Omental fat pad (tissue), 4 donors: ENCODE measurements around the gene IQCC. TPM values are rescaled to one million over a fixed set of nuclear protein-coding genes. Genes with fewer than 3 reads are reported as not detected.

ENCODE experiments used
- ATAC-seq: fragments of 150-250 bp; one replicate; pipeline ENCODE4 v1.9.1; 2016; ENCODE audit warnings: mild to moderate bottlenecking, moderate library complexity; ENCODE audit not compliant: low FRiP score
- DNase-seq: peaks from one replicate; pipeline ENCODE4 v3.0.0-alpha.2; 2019; ENCODE audit warnings: low spot score
- CTCF ChIP-seq, 3 donors: fragments of 450-650 bp; IDR thresholded peaks; one replicate each; pipeline ENCODE4 v1.5.1; 2016 to 2017; ENCODE audit warnings: antibody characterized with exemption in 3 of 3, mild to moderate bottlenecking in 3 of 3, moderate library complexity in 2 of 3
- total RNA-seq, 4 donors: library from RNA; depleted of rRNA; stranded (reverse); fragments of >200 nt; gene quantifications; one replicate each; pipeline ENCODE4 v1.1.0, GENCODE V29; 2016

Gene IQCC
- total RNA-seq, 4 donors from 2014 or later = 0.60 to 1.9 (median 1.2) TPM

GRCh38 chr1:32179193-32179442 is 26.4 kb upstream of the IQCC start:
- peak; percentile 1 for ATAC-seq
- no peak for TF ChIP-seq CTCF (IDR thresholded peaks at IDR 0.05)
- no peak for DNase-seq

GRCh38 chr1:32179443-32180185 is 25.9 kb upstream of the IQCC start, which contains the start of gene TXLNA:
Gene TXLNA (plus strand): TSS chr1:32179675. CDS start chr1:32180346, 671 bp downstream.
- ATAC-seq = peak; percentile 91
- TF ChIP-seq CTCF (IDR thresholded peaks at IDR 0.05) = no peak
- DNase-seq = peak; percentile 81

DNA sequence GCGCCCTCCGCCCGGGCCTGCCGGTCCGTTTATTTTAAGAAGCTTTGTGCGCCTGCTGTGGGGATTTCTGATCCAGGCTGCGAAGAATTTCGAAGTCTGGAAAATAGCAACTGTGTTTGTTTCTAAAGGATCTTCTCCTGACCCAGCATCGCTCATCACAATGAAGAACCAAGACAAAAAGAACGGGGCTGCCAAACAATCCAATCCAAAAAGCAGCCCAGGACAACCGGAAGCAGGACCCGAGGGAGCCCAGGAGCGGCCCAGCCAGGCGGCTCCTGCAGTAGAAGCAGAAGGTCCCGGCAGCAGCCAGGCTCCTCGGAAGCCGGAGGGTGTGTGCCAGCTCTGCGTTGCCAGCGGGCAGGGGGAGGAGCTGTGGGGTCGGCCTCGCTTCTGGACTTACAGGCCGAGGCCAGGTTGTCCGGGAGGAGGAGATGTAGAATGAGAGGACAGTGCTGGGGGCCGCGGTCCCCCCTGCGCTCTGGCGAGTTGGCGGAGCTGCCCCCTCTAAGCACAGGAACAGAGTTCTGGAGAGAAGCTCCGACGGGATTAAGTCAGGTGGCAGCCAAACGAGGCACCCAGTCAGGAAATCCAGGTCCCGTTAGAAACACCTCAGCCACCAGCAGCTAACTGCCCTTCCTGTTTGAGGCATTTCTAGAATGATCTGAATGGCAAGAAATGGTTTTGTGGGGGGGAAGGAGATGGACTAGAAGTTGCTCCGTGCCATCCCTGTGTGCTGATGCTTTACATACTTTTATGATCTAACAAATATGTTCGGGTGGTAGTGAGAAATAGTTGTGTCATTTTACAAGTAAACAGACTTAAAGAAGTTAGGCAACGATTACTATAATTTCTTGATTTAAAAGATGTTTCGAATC is 25.0 kb upstream of the IQCC start:
- no peak for DNase-seq
- ATAC-seq = peak; percentile 63
- no peak for TF ChIP-seq CTCF (IDR thresholded peaks at IDR 0.05)

DNA sequence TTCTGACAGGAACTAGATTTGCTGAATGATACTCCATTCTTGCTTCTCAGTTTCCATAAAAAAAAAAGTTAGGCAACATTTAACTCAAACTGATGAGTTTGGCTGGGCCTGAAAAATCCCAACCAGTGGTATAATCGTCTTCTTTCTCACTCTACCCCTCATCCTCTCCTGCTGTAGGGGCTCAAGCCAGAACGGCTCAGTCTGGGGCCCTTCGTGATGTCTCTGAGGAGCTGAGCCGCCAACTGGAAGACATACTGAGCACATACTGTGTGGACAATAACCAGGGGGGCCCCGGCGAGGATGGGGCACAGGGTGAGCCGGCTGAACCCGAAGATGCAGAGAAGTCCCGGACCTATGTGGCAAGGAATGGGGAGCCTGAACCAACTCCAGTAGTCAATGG is 24.4 kb upstream of the IQCC start:
- no peak for TF ChIP-seq CTCF (IDR thresholded peaks at IDR 0.05)
- DNase-seq (no peak), ATAC-seq (no peak)

DNA sequence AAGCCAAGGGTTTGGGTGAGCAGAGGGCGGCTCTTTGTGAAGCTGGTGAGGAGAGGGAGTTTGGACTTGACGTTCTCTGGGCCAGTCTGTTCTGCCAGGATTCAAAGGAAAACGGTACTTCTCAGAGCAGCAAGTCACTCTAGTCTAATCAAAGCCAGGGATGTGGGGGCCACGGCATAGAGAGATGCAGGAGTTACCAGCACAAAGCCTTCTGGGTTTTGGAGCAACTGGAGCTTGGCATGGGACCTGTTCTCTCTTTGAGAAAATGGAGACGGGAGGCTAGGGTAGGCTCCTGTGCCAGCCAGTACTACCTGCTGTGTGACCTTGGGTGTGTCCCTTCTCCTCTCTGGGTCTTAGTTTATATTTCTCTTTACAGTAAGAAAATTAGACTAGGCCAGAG is 23.9 kb upstream of the IQCC start:
- ATAC-seq (no peak), DNase-seq (no peak)
- no peak for TF ChIP-seq CTCF (IDR thresholded peaks at IDR 0.05)

DNA sequence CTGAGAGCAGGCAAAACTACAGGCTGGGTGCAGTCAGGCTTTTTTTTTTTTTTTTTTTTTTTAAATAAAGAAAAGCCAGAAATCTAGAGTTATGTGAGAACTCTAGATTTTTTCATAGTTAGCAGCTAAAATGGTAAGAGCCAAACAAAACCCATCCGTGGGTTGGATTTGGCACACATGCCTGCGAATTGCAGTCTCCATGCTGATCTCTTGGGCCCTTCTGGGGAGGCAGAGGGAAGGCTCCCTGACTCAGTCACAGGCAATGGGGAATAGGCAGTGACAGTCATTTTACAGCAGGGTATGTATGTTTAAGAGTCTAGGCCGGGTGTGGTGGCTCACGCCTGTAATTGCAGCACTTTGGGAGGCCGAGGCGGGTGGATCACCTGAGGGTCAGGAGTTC is 23.4 kb upstream of the IQCC start:
- ATAC-seq (no peak), DNase-seq (no peak)
- TF ChIP-seq CTCF (IDR thresholded peaks at IDR 0.05) = no peak
